Measurements from ENCODE around the gene PDLIM1. TPM values are rescaled to one million over a fixed set of nuclear protein-coding genes. Genes with fewer than 3 reads are reported as not detected.

Gene PDLIM1
- total RNA-seq, 3 donors from 2014 or later: 0.66 to 2.8 (median 1.2) TPM

DNA sequence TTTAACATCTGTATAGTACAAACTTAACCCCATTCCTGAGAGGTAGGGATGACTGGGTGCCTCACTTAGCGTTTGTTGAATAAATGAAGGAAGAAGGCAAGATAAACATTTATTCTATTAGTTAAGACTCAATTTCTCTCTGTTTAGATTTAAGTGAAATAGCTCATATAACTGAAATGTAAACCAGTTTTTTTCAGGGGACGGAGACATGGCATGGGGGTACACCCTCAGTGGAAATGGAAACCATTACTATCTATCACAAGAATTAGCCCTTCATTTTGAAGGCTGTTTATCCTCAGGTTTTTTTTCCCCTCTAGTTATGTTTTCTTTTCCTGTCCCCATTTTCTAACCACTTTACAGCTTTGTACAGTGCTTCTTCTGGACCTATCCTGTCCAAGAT, 35.6 kb upstream of the PDLIM1 start:
- ATAC-seq: no peak
- no peaks in the 10 kb centered on the region for H3K9me3 Mint-ChIP-seq
- H3K27me3 Mint-ChIP-seq (ENCODE audit: low read depth): no peaks in the 10 kb centered on the region
- no peaks in the 10 kb centered on the region for H3K36me3 Mint-ChIP-seq (ENCODE audit: insufficient read depth)
- DNase-seq: no peak
- no peaks in the 10 kb centered on the region for H3K4me1 Mint-ChIP-seq (ENCODE audit: low read depth)
- no peak overlapping the region for H3K4me3 Mint-ChIP-seq

DNA sequence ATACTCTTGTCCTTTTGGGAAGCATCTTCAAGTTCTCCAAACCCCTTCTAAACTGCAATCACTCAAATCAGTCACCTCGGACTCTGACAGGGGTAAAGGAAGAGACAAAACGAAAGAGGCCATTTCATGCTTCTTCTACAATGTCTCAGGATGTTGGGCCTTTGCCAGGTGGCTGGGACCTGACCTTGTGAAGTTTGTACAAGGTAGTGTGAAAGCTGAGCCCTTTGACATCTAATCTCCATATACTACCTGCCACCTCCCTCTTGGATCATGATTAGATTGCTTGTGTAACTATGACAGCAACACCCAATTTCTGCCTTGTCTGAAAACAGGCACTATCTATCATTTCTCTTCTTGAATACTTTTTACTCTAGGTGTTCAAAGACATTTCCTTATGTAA, 35.1 kb upstream of the PDLIM1 start:
- no peaks in the 10 kb centered on the region for H3K9me3 Mint-ChIP-seq
- no peaks in the 10 kb centered on the region for H3K36me3 Mint-ChIP-seq (ENCODE audit: insufficient read depth)
- no peak for DNase-seq
- no peaks in the 10 kb centered on the region for H3K27me3 Mint-ChIP-seq (ENCODE audit: low read depth)
- ATAC-seq: no peak
- H3K4me3 Mint-ChIP-seq: no peak overlapping the region
- H3K4me1 Mint-ChIP-seq (ENCODE audit: low read depth): no peaks in the 10 kb centered on the region

DNA sequence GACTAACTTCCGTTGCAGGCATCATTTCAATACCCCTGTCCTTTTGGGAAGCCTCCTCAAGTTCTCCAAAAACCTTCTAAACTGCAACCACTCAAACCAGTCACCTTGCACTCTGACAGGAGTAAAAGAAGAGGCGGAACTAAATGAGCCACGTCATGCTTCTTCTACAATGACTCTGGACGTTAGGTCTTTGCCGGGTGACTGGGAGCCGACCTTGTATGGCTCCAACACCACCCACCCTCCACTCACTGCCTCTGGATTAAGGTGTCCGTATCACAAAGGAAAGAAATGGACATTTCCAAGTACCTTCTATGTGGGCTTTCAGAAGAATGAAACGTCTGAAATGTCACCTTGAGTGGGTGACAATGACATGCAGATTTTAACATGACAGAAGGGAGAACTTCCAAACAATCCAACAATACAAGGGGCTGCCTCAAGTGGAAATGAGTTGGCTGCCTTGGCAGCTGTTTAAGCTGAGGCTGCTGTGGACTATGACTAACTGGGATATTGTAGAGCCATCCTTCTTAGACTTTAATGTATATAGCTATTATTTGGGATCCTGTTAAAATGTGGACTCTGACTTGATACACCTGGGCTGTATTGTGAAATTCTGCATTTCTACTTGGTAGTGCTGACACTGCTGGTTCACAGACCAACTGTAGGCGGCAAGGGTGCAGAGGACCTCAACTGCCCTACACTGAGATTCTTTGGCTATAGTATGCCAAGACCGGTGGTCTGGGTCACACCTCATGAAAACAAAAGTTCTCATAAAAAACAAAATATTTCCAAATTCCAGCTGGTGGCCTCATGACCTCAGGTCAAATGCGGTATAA, 33.8 kb upstream of the PDLIM1 start:
- ATAC-seq: no peak
- Mint-ChIP-seq H3K36me3 (ENCODE audit: insufficient read depth) (no peaks in the 10 kb centered on the region), H3K4me1 (ENCODE audit: low read depth) (no peaks in the 10 kb centered on the region)

DNA sequence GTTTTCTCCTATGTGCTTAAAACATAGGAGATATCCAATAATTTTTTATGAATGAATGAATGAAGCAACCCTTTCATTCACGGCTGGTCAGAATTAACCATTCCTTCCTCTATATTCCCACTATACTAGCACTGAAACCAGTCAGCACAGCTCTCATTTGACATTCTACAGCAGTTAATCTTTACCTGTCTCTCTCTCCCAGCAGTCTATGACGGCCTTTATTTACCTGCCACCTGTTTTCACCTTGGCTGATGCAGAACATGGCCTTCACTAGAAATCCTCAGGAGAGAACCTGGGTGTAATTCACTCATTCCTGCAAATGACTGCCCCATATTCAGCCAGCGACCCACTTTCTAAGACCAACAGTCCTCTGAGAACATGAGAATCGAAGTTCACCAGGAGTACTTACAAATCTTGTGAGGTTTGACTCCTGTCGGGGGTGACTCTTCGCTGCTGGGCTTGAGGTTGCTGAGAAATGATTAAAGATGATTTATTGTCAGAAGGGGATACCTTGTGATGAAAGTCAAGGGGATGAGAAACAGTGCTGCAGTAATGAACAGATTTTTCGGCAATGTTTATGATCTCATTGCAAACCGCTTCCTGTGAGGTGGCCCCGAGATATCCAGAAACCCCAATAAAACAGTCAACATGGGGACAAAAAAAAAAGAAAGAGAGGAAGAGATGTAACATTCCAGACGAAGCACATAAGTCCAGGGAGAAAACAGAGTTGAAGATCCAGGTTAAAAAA, 30.9 kb upstream of the PDLIM1 start:
- H3K4me1 Mint-ChIP-seq (ENCODE audit: low read depth): no peaks in the 10 kb centered on the region

More for the DNA sequence above, 33.8 kb upstream of the PDLIM1 start:
- no peak overlapping the region for H3K4me3 Mint-ChIP-seq
- H3K27me3 Mint-ChIP-seq (ENCODE audit: low read depth): no peaks in the 10 kb centered on the region
- H3K9me3 Mint-ChIP-seq: no peaks in the 10 kb centered on the region
- DNase-seq: no peak

DNA sequence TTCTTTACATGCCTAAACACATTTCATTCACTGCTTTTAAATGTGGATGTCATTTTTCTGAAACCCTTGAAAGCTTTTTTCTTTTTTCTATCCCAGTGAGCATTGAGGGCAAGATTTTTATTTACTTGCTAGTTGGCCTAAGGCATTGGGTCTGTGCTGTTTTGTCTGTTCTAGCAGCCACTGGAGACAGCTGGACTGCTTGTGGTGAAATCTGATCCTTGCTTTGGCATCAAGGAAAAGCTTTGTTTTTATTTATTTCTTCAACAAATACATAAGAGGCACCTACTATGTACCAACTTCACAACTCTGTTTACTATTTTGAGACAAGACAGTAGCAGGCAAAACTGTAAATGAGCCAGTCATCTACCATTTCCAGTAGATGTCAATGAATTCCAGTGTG, 28.4 kb upstream of the PDLIM1 start:
- no peak overlapping the region for H3K4me3 Mint-ChIP-seq

More for the DNA sequence above, 30.9 kb upstream of the PDLIM1 start:
- DNase-seq: no peak
- ATAC-seq: no peak
- no peak overlapping the region for H3K4me3 Mint-ChIP-seq
- H3K36me3 Mint-ChIP-seq (ENCODE audit: insufficient read depth): no peaks in the 10 kb centered on the region
- H3K9me3 Mint-ChIP-seq: no peaks in the 10 kb centered on the region
- no peaks in the 10 kb centered on the region for H3K27me3 Mint-ChIP-seq (ENCODE audit: low read depth)

DNA sequence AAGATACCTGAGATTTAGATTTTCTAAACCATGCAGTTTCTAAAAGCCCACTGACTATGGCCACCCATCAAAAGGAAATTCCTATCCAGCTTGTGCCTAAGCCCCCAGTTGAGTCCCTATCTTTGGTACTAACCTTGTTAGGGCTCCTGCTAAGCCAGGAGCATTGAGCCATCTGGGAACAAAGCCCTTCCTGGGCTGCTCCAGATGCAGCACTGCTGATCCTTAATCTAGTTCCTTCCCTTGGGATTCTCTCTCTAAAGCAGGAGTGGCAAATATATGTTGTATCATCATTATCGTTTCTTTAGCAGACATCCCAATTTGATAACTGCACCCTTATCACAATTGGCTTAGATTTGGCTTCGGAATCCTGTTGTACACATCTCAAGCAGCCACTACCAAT, 24.7 kb upstream of the PDLIM1 start:
- no peak for ATAC-seq
- Mint-ChIP-seq H3K9me3 (no peaks in the 10 kb centered on the region), H3K4me1 (ENCODE audit: low read depth) (no peaks in the 10 kb centered on the region), H3K36me3 (ENCODE audit: insufficient read depth) (no peaks in the 10 kb centered on the region), H3K4me3 (no peak overlapping the region), H3K27me3 (ENCODE audit: low read depth) (peaks cover 2% of the 10 kb centered on the region)
- DNase-seq: no peak

More for the DNA sequence above, 28.4 kb upstream of the PDLIM1 start:
- Mint-ChIP-seq H3K4me1 (ENCODE audit: low read depth) (no peaks in the 10 kb centered on the region), H3K36me3 (ENCODE audit: insufficient read depth) (no peaks in the 10 kb centered on the region), H3K9me3 (no peaks in the 10 kb centered on the region), H3K27me3 (ENCODE audit: low read depth) (no peaks in the 10 kb centered on the region)
- ATAC-seq (no peak), DNase-seq (no peak)

DNA sequence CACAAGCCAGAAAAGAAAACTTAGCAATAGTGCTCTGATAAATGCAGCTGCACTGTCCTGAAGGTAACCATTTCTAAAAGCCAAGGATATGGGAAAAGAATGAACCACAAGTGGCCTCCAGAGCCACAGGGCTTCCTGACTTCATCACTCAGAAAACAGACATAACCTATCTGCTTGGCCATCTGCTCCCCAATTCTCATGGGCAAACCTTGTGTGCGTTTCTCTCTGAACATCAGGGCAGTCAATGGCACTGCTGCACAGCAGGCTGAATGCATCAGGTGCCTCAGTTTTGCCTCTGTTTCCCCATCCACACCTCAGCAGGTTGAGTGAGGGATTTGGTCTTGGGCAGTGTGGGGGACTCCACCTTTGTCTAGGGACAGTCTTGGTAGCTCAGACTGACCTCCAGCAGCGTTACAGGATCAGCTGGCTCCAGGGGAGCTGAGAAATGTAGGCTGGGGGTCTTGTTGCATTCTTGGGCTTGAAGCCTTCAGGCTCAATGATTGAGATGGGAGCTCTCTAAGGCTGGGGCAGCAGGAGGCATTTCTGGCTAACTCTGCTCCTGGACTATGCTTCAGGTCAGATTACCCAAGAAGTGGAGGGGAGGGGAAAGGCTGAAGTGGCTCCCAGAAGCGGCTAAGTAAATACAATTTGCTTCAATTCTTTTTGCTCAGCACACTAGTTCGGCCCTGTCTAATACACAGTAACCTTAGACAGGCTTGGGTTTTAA, 23.6 kb upstream of the PDLIM1 start:
- H3K4me3 Mint-ChIP-seq: no peak overlapping the region
- no peak for DNase-seq
- H3K9me3 Mint-ChIP-seq: no peaks in the 10 kb centered on the region
- no peaks in the 10 kb centered on the region for H3K36me3 Mint-ChIP-seq (ENCODE audit: insufficient read depth)
- H3K4me1 Mint-ChIP-seq (ENCODE audit: low read depth): peaks cover 2% of the 10 kb centered on the region
- peaks cover 2% of the 10 kb centered on the region for H3K27me3 Mint-ChIP-seq (ENCODE audit: low read depth)
- no peak for ATAC-seq

DNA sequence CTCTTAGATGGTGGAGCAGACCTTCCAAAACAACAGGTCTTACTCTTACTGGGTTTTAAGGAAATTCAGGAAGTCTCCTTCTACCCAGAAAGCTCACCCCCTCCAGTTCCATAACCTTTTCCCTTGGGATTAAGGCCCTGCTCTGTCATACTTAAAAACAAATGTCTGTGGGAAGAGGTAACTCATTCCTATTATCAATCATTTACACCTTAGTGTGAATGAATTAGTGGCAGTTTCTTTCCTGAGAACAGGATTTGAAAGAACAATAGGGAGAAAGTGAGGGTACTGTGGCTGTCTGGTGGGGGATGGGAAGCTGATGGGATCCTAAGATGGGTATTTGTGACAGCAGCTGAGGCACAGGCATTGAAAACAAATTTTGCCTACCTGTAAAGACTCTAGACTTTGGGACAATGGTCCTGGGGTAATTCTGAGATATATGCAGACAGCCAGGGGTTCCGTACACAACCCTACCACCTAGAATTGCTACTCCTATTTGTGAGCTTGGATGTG, 22.2 kb upstream of the PDLIM1 start:
- H3K27me3 Mint-ChIP-seq (ENCODE audit: low read depth): peaks cover 4% of the 10 kb centered on the region
- peaks cover 2% of the 10 kb centered on the region for H3K4me1 Mint-ChIP-seq (ENCODE audit: low read depth)
- no peak overlapping the region for H3K4me3 Mint-ChIP-seq
- no peaks in the 10 kb centered on the region for H3K36me3 Mint-ChIP-seq (ENCODE audit: insufficient read depth)
- no peak for DNase-seq
- ATAC-seq: no peak
- no peaks in the 10 kb centered on the region for H3K9me3 Mint-ChIP-seq

DNA sequence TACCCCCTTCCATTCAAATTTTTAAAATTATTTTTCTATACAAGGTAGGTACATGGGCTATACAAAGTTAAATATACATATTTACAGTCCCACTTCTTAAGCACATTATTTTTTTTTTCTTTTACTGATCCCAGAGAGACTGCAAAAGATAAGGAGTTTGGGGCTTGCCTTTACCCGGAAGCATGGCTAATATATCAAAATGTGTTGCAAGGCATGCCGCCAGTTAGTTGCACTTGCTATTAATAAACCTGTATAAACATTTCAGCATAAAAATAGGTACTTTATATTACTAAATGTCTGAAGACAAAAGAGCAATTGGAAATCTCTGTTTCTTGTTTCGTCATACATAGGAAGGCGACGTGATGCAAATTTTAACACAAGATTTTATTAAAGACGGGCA, 21.5 kb upstream of the PDLIM1 start:
- Mint-ChIP-seq H3K4me1 (ENCODE audit: low read depth) (peaks cover 2% of the 10 kb centered on the region), H3K4me3 (no peak overlapping the region), H3K36me3 (ENCODE audit: insufficient read depth) (no peaks in the 10 kb centered on the region), H3K9me3 (no peaks in the 10 kb centered on the region), H3K27me3 (ENCODE audit: low read depth) (peaks cover 4% of the 10 kb centered on the region)
- ATAC-seq (no peak), DNase-seq (no peak)

DNA sequence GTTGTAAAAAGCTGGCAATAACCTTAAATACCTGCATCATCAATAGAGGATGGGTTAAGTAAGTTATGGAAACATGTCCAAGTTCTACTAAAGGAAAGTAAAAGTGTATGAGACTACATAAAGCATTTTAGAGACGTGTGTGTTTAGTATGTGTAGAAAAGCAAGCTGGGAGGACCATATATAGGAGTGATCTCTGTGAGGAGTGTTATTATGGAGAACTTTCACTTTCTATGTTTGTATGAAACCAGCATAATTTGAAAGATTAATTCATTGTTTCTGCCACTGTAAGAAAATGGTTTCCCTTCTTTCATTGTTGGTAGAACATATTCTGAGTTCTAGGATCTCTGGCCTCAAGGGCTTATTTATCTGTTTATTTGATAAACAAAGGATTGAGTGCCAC, 19.2 kb upstream of the PDLIM1 start:
- no peak for DNase-seq
- no peak overlapping the region for H3K4me3 Mint-ChIP-seq
- peaks cover 2% of the 10 kb centered on the region for H3K4me1 Mint-ChIP-seq (ENCODE audit: low read depth)
- peaks cover 4% of the 10 kb centered on the region for H3K27me3 Mint-ChIP-seq (ENCODE audit: low read depth)
- ATAC-seq: no peak
- H3K9me3 Mint-ChIP-seq: no peaks in the 10 kb centered on the region
- H3K36me3 Mint-ChIP-seq (ENCODE audit: insufficient read depth): no peaks in the 10 kb centered on the region

DNA sequence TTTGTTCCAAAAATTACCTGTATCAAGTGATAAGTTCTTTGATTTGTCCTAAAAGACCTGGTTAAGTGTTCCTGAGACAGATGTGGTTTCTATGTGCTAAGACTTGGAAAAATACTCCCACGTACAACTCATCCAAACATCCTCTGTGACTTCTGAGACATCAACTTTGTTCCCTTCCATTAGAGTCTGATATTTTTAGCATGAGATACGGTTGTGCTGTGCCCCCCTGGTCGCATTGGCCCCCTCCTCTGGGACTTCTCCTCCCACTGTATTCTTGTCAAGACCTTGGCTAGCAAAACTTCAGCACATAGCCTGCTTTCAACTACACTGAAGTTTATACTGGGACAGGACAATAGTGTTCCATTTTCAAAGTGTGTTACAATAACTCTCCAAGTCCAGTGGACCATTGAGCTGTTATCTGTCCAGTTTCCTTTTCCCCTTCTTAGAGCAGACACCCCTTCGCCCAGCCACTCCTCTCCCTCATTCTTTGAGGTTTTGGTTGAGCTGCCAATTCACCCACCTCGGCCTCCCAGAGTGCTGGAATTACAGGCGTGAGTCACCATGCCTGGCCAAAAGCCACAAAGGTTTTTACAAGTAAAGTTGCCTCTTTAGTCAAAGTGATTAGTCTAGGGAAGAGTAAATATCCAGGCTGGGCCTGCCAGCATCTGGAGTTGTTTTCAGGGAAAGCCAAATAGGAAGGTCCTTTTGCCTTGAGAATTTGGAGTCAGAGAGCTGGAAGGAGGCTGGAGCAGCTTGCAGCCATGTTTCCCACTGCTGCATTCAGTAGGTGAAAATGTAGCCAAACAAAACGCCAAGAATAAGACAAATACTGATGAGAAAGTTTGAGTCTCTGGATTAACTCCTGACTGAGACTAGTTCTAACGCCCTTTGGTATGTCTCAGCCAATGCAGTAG, 17.8 kb upstream of the PDLIM1 start:
- no peak overlapping the region for H3K4me3 Mint-ChIP-seq
- DNase-seq: no peak
- H3K27me3 Mint-ChIP-seq (ENCODE audit: low read depth): peaks cover 4% of the 10 kb centered on the region
- H3K4me1 Mint-ChIP-seq (ENCODE audit: low read depth): peaks cover 2% of the 10 kb centered on the region
- H3K36me3 Mint-ChIP-seq (ENCODE audit: insufficient read depth): no peaks in the 10 kb centered on the region
- no peak for ATAC-seq
- no peaks in the 10 kb centered on the region for H3K9me3 Mint-ChIP-seq

DNA sequence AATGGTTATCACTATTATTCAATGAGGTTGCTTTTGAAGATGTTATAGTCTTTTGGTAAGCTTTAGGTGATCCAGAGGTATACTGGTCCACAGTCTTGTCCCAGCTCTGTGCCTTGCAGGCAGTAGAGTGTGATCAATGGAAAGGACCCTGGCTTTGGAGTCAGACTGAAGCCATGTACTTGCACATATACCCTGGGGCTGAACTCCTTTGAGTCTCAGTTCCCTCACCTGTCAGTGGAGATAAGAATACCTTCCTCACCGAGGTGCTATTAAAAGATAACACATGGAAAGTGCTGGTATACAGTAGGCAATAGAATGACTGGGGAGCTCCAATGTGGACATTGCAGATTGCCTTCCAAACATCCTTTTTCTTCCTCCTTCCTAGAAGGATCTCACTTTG, 16.0 kb upstream of the PDLIM1 start:
- H3K4me1 Mint-ChIP-seq (ENCODE audit: low read depth): peaks cover 2% of the 10 kb centered on the region
- ATAC-seq (no peak), DNase-seq (no peak)
- H3K9me3 Mint-ChIP-seq: no peaks in the 10 kb centered on the region
- H3K27me3 Mint-ChIP-seq (ENCODE audit: low read depth): peaks cover 4% of the 10 kb centered on the region
- H3K4me3 Mint-ChIP-seq: no peak overlapping the region
- H3K36me3 Mint-ChIP-seq (ENCODE audit: insufficient read depth): no peaks in the 10 kb centered on the region

DNA sequence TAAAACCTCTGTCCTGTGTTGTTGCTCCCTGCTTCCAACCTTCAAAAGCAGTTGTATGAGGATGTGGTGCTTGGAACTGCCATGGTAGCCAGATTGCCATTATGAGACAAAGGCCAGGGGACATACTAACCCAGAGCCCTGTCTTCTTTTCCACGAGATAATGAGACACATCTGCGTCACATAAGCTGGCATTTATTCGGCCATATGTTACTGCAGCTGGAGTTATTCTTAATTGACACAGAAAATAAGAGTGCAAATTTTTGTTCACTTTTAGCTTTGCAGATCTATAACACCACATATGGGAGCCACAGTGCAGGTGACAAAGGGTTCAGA, 15.5 kb upstream of the PDLIM1 start:
- H3K36me3 Mint-ChIP-seq (ENCODE audit: insufficient read depth): no peaks in the 10 kb centered on the region
- H3K4me1 Mint-ChIP-seq (ENCODE audit: low read depth): peaks cover 2% of the 10 kb centered on the region
- no peak overlapping the region for H3K4me3 Mint-ChIP-seq
- peaks cover 2% of the 10 kb centered on the region for H3K27me3 Mint-ChIP-seq (ENCODE audit: low read depth)
- DNase-seq: no peak
- no peaks in the 10 kb centered on the region for H3K9me3 Mint-ChIP-seq
- no peak for ATAC-seq

Measured in activated T-cell treated with anti-CD3 and anti-CD28 coated beads, Interleukin-2, amount 50 U/mL, for 4 hours (primary cell).